T-helper 2 cell (primary cell): ENCODE results near the gene EPB41L1.

ENCODE experiments used
- DNase-seq, 5 experiments: peaks; one replicate each; pipeline versions ENCODE4 v3.0.0 to v3.0.0-alpha.2; 2012 to 2022

The EPB41L1 gene

DNA sequence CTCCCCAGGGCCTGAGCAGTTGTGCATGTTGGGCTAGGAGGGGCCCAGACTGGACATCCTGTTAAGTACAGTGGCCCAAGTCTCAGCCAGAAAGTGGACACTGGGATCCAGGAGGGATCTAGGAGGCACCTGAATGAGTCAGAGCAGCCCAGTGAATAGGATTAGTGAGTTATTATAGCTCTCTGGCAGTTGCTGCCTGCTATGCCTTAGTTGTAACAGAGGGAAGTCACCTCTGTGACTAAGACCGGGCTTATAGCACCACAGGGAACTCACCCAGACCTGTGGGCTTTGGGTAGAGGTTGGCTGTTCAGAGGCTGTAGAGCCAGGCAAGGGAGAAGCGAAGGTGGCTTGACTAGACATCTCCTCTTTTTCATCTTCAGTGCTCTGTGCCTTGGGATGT, 42.7 kb downstream of the EPB41L1 start:
- DNase-seq, result no peak

- DNase-seq, result peak; percentile 17 to 70 (median 49)
Measured at GRCh38 chr20:36199345-36200257, 45.1 kb downstream of the EPB41L1 start.

DNA sequence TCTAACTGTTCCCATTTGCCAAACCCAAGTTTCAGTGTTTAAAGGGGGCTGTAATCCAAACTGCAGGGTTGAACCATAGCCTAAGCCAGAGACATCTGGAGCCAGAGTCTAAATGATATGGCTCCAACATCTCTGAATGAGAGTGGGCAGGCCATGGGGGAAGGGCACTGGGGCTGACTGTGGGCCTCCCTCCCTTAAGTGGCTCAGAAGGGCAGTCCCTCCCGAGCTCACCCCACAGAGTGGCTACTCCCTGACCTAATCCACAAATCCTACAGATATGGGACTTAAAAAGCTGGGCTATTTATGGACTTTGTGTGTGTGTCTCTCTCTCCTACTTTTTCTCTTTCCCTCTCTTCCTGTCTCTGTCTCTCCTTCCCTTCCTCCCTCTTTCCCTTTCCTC, 45.9 kb downstream of the EPB41L1 start:
- DNase-seq, result no peak

DNA sequence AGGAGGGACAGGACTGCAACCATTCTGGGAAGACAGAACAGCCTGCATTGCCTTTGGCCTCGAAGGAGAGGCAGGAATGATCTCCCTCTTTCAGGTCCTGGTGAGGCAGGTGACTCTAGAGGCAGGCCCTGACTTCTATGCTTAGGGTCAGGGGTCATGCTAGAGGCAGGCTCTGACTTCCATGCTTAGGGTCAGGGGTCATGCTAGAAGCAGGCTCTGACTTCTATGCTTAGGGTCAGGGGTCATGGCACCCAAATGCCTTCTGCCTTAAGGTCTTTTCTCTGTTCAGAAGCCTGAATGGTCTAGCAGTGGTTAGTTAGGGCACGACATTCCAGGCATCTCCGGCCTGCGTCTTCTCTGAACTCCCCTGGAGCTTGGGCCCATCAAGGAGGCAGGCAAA, 46.7 kb downstream of the EPB41L1 start:
- DNase-seq, result no peak

- DNase-seq, result peak; percentile 48 to 69 (median 64)
Measured at GRCh38 chr20:36202891-36203338, 48.4 kb downstream of the EPB41L1 start.

GRCh38 chr20:36203861-36204260, 49.3 kb downstream of the EPB41L1 start:
- no peak for DNase-seq

- DNase-seq, result no peak
Measured at GRCh38 chr20:36205026-36205425, 50.5 kb downstream of the EPB41L1 start.

GRCh38 chr20:36206068-36206467, 51.5 kb downstream of the EPB41L1 start:
- no peak for DNase-seq

DNA sequence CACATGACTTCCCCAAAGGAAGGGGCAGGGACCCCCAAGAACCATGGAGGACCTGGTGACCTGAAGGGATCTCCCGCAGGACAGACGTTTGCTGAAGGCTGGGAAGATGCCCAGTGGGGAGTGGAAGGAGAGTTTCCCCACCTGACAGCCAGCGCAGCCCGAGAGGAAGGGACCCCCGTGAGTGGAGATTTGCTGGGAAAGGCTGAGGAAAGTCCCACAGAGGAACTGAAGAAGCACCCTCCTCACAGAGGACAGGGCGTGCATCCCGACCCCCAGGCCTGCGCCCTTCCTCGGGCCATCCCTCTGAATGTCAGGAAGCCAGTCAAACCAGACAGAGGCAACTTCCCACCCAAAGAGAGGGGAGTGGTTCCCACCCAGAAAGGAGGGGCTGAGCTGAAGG, 52.1 kb downstream of the EPB41L1 start:
- no peak for DNase-seq

DNA sequence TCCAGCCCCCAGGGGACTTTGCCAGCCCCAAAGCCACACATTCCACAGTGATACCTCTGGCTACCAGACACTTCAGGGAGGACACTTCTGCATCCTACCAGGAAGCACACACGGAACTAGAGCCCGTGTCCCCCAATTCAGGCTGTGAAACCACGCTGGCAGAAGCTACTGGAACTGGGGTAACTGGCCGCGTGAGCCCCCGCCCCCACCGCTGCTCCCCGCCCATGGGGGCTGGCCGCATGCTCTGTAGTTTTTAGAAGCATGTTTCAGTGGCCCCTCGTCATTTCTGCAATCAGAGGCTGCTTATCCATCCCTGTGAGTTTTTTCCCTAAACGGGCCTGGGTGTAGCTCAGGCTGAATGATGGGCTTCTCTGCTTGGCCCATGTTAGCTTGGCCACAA, 53.1 kb downstream of the EPB41L1 start:
- DNase-seq, result no peak

DNA sequence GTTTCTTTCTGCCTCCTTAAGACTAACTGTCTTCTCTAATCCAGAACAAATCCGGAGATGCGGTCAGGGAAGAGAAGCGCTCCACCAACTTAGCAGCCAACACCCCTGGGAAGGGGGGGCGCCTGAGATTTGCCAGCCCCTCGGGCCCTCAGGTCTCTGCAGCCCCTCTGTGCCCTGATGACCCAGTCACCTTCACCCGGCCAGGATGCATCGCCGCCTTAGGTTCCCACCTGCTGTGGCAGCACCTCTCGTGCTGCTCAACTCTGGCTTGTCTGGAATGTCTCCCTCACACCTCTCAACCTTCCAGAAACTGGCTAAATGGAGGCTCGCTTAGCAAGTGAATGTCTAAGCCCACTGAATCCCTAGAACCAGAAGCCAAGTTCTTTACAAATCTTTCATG, 53.7 kb downstream of the EPB41L1 start:
- DNase-seq, result no peak

DNA sequence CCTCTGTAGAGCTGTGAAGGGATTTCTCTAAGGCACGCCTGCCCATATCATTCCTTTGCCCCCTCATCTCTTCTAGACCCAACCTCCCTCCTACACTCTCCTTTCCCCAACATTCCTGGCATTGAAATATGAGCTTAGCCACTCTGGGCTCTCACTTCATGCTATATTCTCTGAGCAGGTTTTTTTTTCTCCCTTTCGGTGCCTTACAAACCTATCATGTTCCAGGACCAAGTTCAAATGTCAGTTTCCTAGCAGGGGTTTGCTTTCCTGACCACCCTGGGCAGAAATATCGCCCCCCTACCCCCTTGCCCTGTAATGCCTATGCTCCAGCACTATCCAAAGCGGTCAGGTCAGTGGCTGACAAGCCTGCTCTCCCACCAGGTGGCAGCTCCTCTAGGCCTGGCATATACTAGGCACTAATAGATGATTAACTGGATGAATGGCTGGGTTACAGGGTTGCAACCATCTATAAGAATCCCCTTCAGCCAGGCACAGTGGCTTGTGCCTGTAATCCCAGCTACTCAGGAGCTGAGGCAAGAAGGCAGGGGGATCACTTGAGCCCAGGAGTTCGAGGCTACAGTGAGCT, 56.0 kb downstream of the EPB41L1 start:
- no peak for DNase-seq

DNA sequence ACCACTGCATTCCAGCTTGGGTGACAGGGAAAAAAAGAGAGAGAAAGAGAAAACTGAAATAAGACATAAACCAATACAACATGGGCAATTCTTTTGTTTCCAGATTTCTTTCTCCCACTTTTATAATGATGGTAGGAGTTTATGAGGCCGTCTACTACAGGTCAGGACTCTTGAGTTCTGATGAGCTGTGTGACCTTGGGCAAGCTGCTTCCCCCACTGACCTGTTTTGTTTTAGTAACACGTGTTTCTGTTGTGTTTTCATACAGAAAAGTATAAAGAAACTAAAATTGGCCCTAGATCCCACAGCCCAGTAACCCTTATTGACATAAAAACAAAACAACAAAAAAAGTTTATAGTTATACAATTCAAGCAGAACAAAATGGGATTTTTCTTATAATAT, 58.8 kb downstream of the EPB41L1 start:
- DNase-seq, result no peak

- peak in 1 of 5 experiments; percentile 13 for DNase-seq
Measured at GRCh38 chr20:36214684-36215256, 60.2 kb downstream of the EPB41L1 start.

DNA sequence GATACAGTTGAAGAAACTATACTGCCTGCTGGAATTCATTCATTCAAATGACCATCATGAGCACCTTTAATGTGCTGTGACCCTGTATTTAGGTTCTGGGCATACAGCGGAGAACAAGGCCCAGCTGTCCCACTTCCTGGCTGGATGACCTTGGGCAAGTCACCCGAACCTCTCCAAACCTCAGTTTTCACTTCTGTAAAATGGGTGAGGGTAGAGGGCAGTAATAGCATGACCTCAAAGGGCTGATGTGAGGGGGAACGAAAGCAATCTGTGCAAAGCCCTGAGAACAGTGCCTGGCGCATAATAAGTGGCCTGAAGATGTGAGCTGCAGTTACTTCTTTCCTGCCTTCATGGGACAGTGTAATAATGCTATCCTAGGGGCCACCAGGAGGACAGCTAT, 61.2 kb downstream of the EPB41L1 start:
- no peak for DNase-seq

DNA sequence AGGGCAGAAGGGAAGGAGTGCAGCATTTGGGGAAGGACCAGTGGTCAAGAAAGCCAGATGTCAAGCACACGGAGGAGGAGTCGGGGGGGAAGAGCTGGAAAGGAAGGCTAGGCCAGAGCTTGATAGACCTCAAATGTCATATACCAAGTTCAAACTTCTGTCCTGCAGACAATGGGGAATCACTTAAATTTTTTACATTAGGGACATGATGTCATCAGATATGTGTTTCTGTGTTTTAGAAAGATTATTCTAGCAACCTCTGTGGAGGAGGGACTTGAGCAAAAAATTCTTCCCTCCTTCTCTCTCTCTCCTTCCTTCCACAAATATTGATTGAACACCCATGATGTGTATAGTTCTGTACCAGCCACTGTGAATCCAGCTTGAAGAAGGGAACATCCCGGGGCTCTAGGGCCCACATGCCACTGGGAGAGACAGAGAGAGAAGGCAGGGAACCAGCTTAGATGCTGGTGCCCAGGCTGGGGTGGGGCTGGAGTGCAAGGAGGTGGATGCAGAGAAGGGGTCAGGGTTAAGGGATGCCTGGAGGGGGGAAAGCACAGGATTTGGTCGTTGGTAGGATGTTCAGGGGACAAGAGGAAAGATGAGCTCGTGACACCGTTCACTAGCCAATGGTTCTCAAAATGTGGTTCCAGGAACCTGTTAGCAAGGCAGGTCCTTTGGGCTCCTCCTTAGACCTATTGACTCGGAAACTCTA, 61.9 kb downstream of the EPB41L1 start:
- no peak for DNase-seq

- DNase-seq, result no peak
Measured at GRCh38 chr20:36217226-36217625, 62.7 kb downstream of the EPB41L1 start.

GRCh38 chr20:36218380-36219064, 64.0 kb downstream of the EPB41L1 start:
- DNase-seq, result no peak

- no peak for DNase-seq
Measured at GRCh38 chr20:36219671-36220220, 65.2 kb downstream of the EPB41L1 start.

- no peak for DNase-seq
Measured at GRCh38 chr20:36225666-36226065, 71.1 kb downstream of the EPB41L1 start.

- DNase-seq, result no peak
Measured at GRCh38 chr20:36228770-36229169, 74.2 kb downstream of the EPB41L1 start.

DNA sequence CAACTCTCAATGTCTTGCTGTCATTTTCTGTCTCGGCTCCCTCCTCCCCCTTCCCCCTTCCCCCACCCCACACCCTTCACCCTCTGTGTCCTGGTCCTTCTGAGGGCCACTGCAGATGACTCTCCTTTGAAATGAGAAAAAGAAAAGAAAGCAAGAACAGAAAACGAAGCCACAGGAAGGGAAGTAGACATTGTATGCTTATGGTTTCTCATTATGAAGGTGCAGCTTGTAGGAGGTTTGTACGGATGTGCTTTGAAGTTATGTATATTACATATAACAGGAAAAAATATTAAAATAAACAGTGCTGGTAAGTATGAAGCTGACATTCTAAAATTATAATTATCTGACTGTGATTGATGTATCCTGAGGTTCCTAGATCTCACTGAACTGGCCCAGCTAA, 75.5 kb downstream of the EPB41L1 start:
- DNase-seq, result peak in 1 of 5 experiments; percentile 24
